Mucosa of descending colon (tissue), 3 donors: ENCODE measurements around the gene AMZ2. TPM values are rescaled to one million over a fixed set of nuclear protein-coding genes. Genes with fewer than 3 reads are reported as not detected.
"Not testable (repeated sequence)": the region's sequence is repeated elsewhere in the genome, so short reads cannot be mapped to it uniquely, and the experiment has no call there.

Experiments
- ATAC-seq: fragments of 200-7000 bp; cut with Tn5 transposase; one replicate; pipeline ENCODE4 v1.9.1; 2020; ENCODE audit warnings: mild to moderate bottlenecking, moderate library complexity
- DNase-seq, 3 donors: peaks; one replicate each; pipeline ENCODE4 v3.0.0-alpha.2; 2020
- H3K36me3 ChIP-seq: fragments of 200-600 bp; one replicate; pipeline ENCODE4 v1.8.0; 2021; ENCODE audit warnings: low read depth, mild to moderate bottlenecking
- H3K4me1 ChIP-seq: fragments of 200-600 bp; one replicate; pipeline ENCODE4 v1.8.0; 2021; ENCODE audit warnings: low read depth, mild to moderate bottlenecking
- H3K4me3 ChIP-seq: fragments of 200-600 bp; one replicate; pipeline ENCODE4 v1.8.0; 2021; ENCODE audit warnings: mild to moderate bottlenecking
- H3K9me3 ChIP-seq: fragments of 200-600 bp; one replicate; pipeline ENCODE4 v1.8.0; 2021; ENCODE audit warnings: mild to moderate bottlenecking
- intact Hi-C, 2 donors: fragments of 100-400 bp; cut with DNase I in 1 of 2; cut with micrococcal nuclease in 1 of 2; formaldehyde crosslinking; loops; one replicate each; pipeline versions ENCODE4 v1.11.0 to v1.11.1; 2022; cut with DNase I, micrococcal nuclease
- total RNA-seq, 3 donors: library from RNA; stranded (reverse); fragmentation: NEBNext Ultra II Directional in 2 of 3; extraction: Animal tissue kit (Norgen Biotek cat#: 25700) in 2 of 3; gene quantifications; one replicate each; pipeline versions ENCODE4 v1.2.1 to v1.2.4, GENCODE V29; 2021 to 2023
- TF ChIP-seq, protein P1 (sequence below): fragments of 200-600 bp; IDR thresholded peaks from one replicate; pipeline ENCODE4 v1.8.0; 2022; ENCODE audit warnings: antibody characterized with exemption, mild to moderate bottlenecking
- donor health status: DM: no; HTN: no; CAD: no; lungs with moderate emphysema.
- donor health status: DM: no; HTN: no; CAD: no.
- donor health status: DM: no; HTN: yes; CAD: no.

Gene AMZ2
- total RNA-seq, 3 donors from 2014 or later, result 38.0 to 72.0 (median 44.6) TPM

DNA sequence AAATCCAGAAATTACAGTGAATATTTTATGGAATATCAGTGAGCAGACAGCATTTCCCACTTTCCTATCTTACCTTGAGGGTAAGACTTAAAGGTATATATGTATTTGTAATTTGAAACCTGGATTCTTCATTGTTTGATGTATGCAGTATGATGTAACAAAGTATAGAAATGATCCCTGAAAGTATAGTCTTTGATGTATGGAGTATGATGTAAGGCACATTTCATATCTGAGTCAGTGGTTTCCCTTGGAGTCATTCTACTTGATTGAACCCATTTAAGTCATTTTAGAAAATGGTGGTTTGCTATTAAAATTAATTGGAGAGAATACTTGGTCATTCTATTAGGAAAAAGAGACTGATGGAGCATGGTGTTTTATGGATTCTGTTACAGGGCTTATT, 10.1 kb downstream of the AMZ2 start:
- ATAC-seq (no peak), DNase-seq (no peak)
- intact Hi-C loops, result no loop called here
- H3K4me3 ChIP-seq, result no peak overlapping the region
- H3K36me3 ChIP-seq, result no peaks in the 10 kb centered on the region
- TF ChIP-seq, protein P1, sequence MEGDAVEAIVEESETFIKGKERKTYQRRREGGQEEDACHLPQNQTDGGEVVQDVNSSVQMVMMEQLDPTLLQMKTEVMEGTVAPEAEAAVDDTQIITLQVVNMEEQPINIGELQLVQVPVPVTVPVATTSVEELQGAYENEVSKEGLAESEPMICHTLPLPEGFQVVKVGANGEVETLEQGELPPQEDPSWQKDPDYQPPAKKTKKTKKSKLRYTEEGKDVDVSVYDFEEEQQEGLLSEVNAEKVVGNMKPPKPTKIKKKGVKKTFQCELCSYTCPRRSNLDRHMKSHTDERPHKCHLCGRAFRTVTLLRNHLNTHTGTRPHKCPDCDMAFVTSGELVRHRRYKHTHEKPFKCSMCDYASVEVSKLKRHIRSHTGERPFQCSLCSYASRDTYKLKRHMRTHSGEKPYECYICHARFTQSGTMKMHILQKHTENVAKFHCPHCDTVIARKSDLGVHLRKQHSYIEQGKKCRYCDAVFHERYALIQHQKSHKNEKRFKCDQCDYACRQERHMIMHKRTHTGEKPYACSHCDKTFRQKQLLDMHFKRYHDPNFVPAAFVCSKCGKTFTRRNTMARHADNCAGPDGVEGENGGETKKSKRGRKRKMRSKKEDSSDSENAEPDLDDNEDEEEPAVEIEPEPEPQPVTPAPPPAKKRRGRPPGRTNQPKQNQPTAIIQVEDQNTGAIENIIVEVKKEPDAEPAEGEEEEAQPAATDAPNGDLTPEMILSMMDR, result no peak
- peaks cover 5% of the 10 kb centered on the region for H3K4me1 ChIP-seq
- H3K9me3 ChIP-seq, result no peaks in the 10 kb centered on the region

DNA sequence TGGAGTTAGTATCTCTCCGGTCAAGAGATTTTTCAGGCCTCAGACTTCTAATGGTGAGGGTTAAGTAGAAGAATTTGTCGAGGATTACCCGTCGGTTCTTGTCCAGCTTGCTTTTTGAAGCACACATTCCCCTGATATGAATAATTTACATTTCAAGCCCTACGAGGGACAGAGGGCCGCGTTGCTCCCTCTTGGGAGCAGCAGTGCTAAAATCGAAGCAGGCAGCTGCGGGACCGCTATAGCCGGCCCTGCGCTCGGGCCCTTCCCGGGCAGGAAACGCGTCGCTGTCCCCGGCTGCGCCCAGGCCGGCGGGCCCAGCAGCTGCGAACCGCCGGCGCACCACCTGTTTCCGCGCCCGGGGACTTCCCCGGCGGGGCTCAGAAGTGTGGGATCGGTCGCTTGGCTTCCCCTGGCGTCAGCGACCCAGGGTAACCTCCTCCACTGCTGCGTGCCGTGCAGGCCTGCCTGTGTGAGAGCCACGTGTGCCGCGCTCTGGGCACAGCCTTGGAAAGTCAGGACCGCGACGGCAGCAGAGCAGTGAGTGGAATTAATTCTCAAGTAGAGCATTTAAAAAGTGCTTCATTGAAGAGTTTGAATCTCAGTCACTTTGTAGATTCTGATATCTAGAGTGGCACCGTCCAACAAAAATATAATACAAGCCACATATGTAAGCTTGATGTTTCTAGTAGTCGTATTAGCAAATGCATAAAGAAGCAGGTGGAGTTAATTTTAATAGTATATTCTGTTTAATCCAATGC, 11.2 kb downstream of the AMZ2 start:
- H3K36me3 ChIP-seq, H3K9me3 ChIP-seq, H3K4me3 ChIP-seq, H3K4me1 ChIP-seq, intact Hi-C loops: not testable (repeated sequence)
- ATAC-seq (peak; percentile 96), DNase-seq (peak; percentile 73 to 92 (median 87))

DNA sequence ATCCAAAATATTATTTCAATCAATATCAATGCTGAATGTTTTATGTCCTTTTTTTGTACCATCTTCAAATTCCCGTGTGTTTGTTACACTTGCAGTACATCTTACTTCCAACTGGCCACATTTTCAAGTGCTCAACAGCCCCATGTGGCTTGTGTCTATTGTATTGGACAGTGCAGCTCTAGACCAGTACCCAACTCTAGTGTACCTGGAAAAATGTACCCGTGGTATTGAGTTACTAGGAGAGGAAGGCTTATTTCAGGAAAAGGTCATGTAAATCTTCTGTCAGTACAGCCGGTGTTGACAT, 11.8 kb downstream of the AMZ2 start:
- H3K9me3 ChIP-seq, DNase-seq, H3K4me3 ChIP-seq, H3K4me1 ChIP-seq, H3K36me3 ChIP-seq, intact Hi-C loops, ATAC-seq: not testable (repeated sequence)

DNA sequence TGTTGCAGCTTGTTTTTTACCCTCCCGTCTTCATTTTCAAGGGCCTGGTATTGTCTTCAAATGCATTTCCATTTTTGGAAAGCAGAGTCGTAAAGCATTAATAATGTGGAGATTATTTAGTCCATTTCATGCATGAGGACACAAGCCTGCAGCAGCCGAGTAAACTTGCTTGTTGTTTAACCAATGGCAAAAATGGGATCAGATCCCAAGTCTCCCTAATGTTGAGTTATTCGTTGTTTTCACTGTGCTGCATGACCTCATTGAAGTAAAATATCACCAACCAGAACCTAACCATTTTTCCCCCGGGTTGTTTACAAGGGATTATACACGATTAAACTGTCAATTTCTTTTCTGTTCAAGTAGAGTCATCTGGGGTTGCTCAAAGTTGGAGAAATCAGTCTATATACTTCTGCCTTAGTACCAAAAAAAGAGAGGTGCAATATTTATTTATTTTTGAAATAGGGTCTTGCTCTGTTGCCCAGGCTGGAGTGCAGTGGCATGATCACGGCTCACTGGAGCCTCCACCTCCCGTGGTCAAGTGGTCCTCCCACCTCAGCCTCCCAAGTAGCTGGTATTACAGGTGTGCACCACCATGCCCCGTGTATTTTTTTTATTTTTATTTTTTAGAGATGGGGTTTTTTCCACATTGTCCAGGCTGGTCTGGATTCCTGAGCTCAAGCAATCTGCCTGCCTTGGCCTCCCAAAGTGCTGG, 12.4 kb downstream of the AMZ2 start:
- TF ChIP-seq, protein P1, result no peak
- no peaks in the 10 kb centered on the region for H3K9me3 ChIP-seq
- ATAC-seq (no peak), DNase-seq (no peak)
- no peak overlapping the region for H3K4me3 ChIP-seq
- intact Hi-C loops, result loop anchor here (5.0 to 10.0 kb wide), 2 partner anchors 202 to 205 kb away; no protein-coding TSS in a partner anchor
- no peaks in the 10 kb centered on the region for H3K36me3 ChIP-seq
- peaks cover 5% of the 10 kb centered on the region for H3K4me1 ChIP-seq

DNA sequence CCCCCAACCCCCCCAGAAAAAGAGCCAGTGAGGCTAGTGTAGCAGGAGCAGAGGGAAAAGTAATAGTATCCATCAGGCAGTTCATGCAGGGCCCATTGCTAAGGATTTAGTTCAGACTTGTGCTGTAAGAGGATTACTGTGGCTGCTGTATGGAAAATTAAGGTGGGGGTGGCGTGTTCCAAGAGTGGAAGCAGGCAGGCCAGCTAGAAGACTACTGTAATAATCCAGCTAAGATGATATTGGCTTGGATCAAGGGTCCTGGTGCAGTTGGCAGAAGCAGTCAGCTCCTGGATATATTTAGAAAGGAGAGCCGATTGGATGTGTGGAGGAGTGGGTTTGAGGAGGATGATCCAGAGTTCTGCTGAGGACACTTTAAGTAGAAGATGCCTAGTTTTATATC, 14.6 kb downstream of the AMZ2 start:
- not testable (repeated sequence) for H3K4me1 ChIP-seq, H3K9me3 ChIP-seq, DNase-seq, ATAC-seq, H3K36me3 ChIP-seq, H3K4me3 ChIP-seq
- intact Hi-C loops, result loop anchor here (5.0 to 10.0 kb wide), 2 partner anchors 200 to 202 kb away; no protein-coding TSS in a partner anchor

DNA sequence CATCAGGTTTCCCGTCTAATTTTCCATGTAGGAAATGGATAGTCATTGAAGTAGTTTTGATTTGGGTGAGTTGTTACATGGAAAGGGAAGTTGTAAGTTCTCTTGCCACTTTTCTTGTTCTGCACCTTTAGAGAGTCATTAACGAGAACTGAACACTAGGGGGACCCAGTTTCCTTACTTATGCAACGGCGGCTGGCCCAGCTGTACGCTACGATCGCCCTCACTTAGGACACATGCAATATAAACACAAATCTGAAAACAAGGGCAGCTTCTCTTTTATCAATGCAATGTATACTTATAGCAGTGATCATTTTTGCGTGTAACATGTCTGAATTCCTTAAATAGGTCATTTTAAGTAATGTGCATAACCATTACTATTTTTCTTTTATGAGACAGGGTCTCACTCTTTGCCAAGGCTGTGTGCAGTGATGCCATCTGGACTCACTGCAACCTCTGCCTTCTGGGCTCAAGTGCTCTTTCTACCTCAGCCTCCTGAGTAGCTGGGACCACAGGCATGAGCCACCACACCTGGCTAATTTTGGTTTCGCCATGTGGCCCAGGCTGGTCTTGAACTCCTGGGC, 15.3 kb downstream of the AMZ2 start:
- H3K4me1 ChIP-seq, H3K9me3 ChIP-seq, H3K4me3 ChIP-seq, H3K36me3 ChIP-seq: not testable (repeated sequence)
- peak; percentile 79 for ATAC-seq
- peak in 1 of 3 donors; percentile 85 for DNase-seq
- intact Hi-C loops, result loop anchor here (5.0 to 10.0 kb wide), 2 partner anchors 199 to 202 kb away; no protein-coding TSS in a partner anchor
- TF ChIP-seq, protein P1, result peak; percentile 32

DNA sequence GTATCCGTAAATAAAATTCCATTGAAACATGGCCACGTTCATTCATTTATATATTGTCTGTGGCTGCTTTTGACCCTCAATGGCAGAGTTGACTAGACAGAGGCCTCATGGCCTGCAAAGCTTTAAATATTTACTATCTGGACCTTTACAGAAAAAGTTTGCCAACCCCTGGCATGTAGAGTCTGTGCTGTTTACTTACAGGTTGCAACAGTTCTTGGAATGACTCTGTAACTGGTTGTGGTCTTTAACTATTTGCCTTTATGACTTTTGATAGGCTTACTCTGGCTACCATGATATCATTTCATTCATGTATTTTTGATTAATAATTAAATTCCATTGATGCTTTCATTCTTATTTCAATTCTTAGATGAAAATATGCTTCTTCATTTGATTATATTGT, 18.0 kb downstream of the AMZ2 start:
- DNase-seq, ATAC-seq: not testable (repeated sequence)
- intact Hi-C loops, result loop anchor here in 1 of 2 donors (10.0 kb wide), 1 partner anchor 199 kb away; no protein-coding TSS in a partner anchor

More for the DNA sequence above, 18.0 kb downstream of the AMZ2 start:
- H3K4me3 ChIP-seq, H3K9me3 ChIP-seq, H3K36me3 ChIP-seq, H3K4me1 ChIP-seq: not testable (repeated sequence)
